DOHH2 (cell line): ENCODE measurements around the gene ZFP30.
"Not testable (repeated sequence)": the region's sequence is repeated elsewhere in the genome, so short reads cannot be mapped to it uniquely, and the experiment has no call there.

Experiments
- H3F3A ChIP-seq: fragments of 200-600 bp; sonication (generic), shearing (Covaris generic); 2 replicates; pipeline ENCODE4 v1.6.0; 2016; ENCODE audit warnings: antibody characterized with exemption, mild to moderate bottlenecking; ENCODE audit not compliant: control insufficient read depth, insufficient read depth
- H3K27ac ChIP-seq: fragments of 200-600 bp; sonication (generic); 2 replicates; pipeline ENCODE4 v1.5.1; 2014; ENCODE audit warnings: low read depth, mild to moderate bottlenecking, low read length, moderate library complexity
- H3K27me3 ChIP-seq: fragments of 200-600 bp; sonication (generic); 2 replicates; pipeline ENCODE4 v1.6.1; 2014; ENCODE audit warnings: mild to moderate bottlenecking, low read length, mixed read lengths; ENCODE audit not compliant: control insufficient read depth
- H3K36me3 ChIP-seq: fragments of 200-600 bp; sonication (generic); 2 replicates; pipeline ENCODE4 v1.6.1; 2014; ENCODE audit warnings: mild to moderate bottlenecking, low read length, moderate library complexity, mixed read lengths; ENCODE audit not compliant: control insufficient read depth
- H3K4me1 ChIP-seq: fragments of 200-600 bp; sonication (generic); 2 replicates; pipeline ENCODE4 v1.6.1; 2014; ENCODE audit warnings: mild to moderate bottlenecking, low read length, mixed read lengths; ENCODE audit not compliant: control insufficient read depth
- H3K4me2 ChIP-seq: fragments of 200-600 bp; sonication (generic); 2 replicates; pipeline ENCODE4 v1.6.0; 2014; ENCODE audit warnings: mild to moderate bottlenecking, low read length, moderate library complexity
- H3K4me3 ChIP-seq: fragments of 200-600 bp; sonication (generic); 2 replicates; pipeline ENCODE4 v1.5.1; 2014; ENCODE audit warnings: mild to moderate bottlenecking, low read length, mixed read lengths
- H3K79me2 ChIP-seq: fragments of 200-600 bp; sonication (generic); 2 replicates; pipeline ENCODE4 v1.6.1; 2014; ENCODE audit warnings: mild to moderate bottlenecking, low read length, mixed read lengths; ENCODE audit not compliant: control insufficient read depth
- H3K9me2 ChIP-seq: fragments of 200-600 bp; sonication (generic); replicated peaks from 2 replicates; pipeline ENCODE4 v1.6.1; 2014; ENCODE audit warnings: mild to moderate bottlenecking, low read length, mixed read lengths; ENCODE audit not compliant: control insufficient read depth
- H3K9me3 ChIP-seq: fragments of 200-600 bp; sonication (generic); 2 replicates; pipeline ENCODE4 v1.6.1; 2014; ENCODE audit warnings: antibody characterized with exemption, low read length, mixed read lengths; ENCODE audit not compliant: control insufficient read depth, insufficient read depth
- H4K20me1 ChIP-seq: fragments of 200-600 bp; sonication (generic); 2 replicates; pipeline ENCODE4 v1.6.0; 2014; ENCODE audit warnings: low read depth, mild to moderate bottlenecking, antibody characterized with exemption, low read length, moderate library complexity; ENCODE audit not compliant: control insufficient read depth, insufficient read depth
- CTCF ChIP-seq: fragments of 200-600 bp; sonication (generic); IDR thresholded peaks from one replicate; pipeline ENCODE4 v1.5.1; 2014; ENCODE audit warnings: antibody characterized with exemption, mild to moderate bottlenecking, low read depth, low read length; ENCODE audit not compliant: poor library complexity, severe bottlenecking
- EZH2phosphoT487 ChIP-seq: fragments of 200-600 bp; sonication (generic); IDR thresholded peaks from 2 replicates; pipeline ENCODE4 v1.6.1; 2017; ENCODE audit warnings: borderline replicate concordance, mild to moderate bottlenecking, antibody characterized with exemption, low read length, moderate library complexity, mixed read lengths

Gene ZFP30

GRCh38 chr19:37669450-37669914 is 14.2 kb upstream of the ZFP30 start:
- no peaks in the 10 kb centered on the region for H3K4me1 ChIP-seq
- H3K27ac ChIP-seq: no peak overlapping the region
- no peak overlapping the region for H3K4me3 ChIP-seq
- peaks cover 34% of the 10 kb centered on the region for H3K9me3 ChIP-seq
- TF ChIP-seq EZH2phosphoT487 (no peak), CTCF (no peak)
- no peaks in the 10 kb centered on the region for H3K9me2 ChIP-seq
- no peaks in the 10 kb centered on the region for H3K36me3 ChIP-seq
- no peaks in the 10 kb centered on the region for H3K79me2 ChIP-seq
- H3K27me3 ChIP-seq: no peaks in the 10 kb centered on the region
- no peak overlapping the region for H3K4me2 ChIP-seq
- no peaks in the 10 kb centered on the region for H3F3A ChIP-seq
- H4K20me1 ChIP-seq: no peaks in the 10 kb centered on the region

GRCh38 chr19:37657157-37657556 is 1.9 kb upstream of the ZFP30 start:
- H3K4me2 ChIP-seq, H3K4me3 ChIP-seq, H4K20me1 ChIP-seq, H3K36me3 ChIP-seq, H3K27me3 ChIP-seq, H3K27ac ChIP-seq, H3F3A ChIP-seq, H3K9me3 ChIP-seq, H3K9me2 ChIP-seq: not testable (repeated sequence)
- H3K79me2 ChIP-seq: peaks cover 30% of the 10 kb centered on the region
- peaks cover 15% of the 10 kb centered on the region for H3K4me1 ChIP-seq

GRCh38 chr19:37655689-37656371 is 565 bp upstream of the ZFP30 start:
- TF ChIP-seq CTCF: no peak
- no peak for TF ChIP-seq EZH2phosphoT487
- Histone ChIP-seq H3F3A (no peaks in the 10 kb centered on the region), H3K4me1 (peaks cover 15% of the 10 kb centered on the region), H3K9me2 (no peaks in the 10 kb centered on the region), H3K4me3 (peak overlapping the region; percentile 93), H3K9me3 (no peaks in the 10 kb centered on the region), H3K79me2 (peaks cover 43% of the 10 kb centered on the region), H3K36me3 (peaks cover 6% of the 10 kb centered on the region; the same call in 1 of the 2 replicates), H4K20me1 (no peaks in the 10 kb centered on the region), H3K27ac (peak overlapping the region; percentile 61), H3K27me3 (no peaks in the 10 kb centered on the region), H3K4me2 (peak overlapping the region; percentile 67)

- Histone ChIP-seq H3F3A (no peaks in the 10 kb centered on the region), H3K9me3 (no peaks in the 10 kb centered on the region), H4K20me1 (no peaks in the 10 kb centered on the region), H3K36me3 (peaks cover 9% of the 10 kb centered on the region), H3K27me3 (no peaks in the 10 kb centered on the region), H3K4me1 (peaks cover 15% of the 10 kb centered on the region), H3K4me3 (peak overlapping the region; percentile 93), H3K4me2 (peak overlapping the region; percentile 67), H3K79me2 (peaks cover 53% of the 10 kb centered on the region), H3K27ac (peak overlapping the region; percentile 61), H3K9me2 (no peaks in the 10 kb centered on the region)
- TF ChIP-seq EZH2phosphoT487 (no peak), CTCF (peak; percentile 7)
Observed at GRCh38 chr19:37654629-37655300, 500 bp downstream of the ZFP30 start.
